Muscle of leg (tissue), 11 donors: ENCODE results near the gene TMEM167A. TPM values are rescaled to one million over a fixed set of nuclear protein-coding genes. Genes with fewer than 3 reads are reported as not detected.
"Not testable (repeated sequence)": the region's sequence is repeated elsewhere in the genome, so short reads cannot be mapped to it uniquely, and the experiment has no call there.

Experiments
- DNase-seq: peaks from one replicate; pipeline ENCODE4 v3.0.0; 2013
- H3K27ac ChIP-seq: one replicate; pipeline ENCODE4 v1.5.1; 2013; ENCODE audit warnings: mild to moderate bottlenecking, low read length, control low read depth
- H3K27me3 ChIP-seq: one replicate; pipeline ENCODE4 v1.6.1; 2013; ENCODE audit warnings: low read length; ENCODE audit not compliant: control insufficient read depth, insufficient read depth
- H3K36me3 ChIP-seq: one replicate; pipeline ENCODE4 v1.6.1; 2013; ENCODE audit warnings: low read length; ENCODE audit not compliant: control insufficient read depth, insufficient read depth
- H3K4me1 ChIP-seq: one replicate; pipeline ENCODE4 v1.6.1; 2013; ENCODE audit warnings: low read length; ENCODE audit not compliant: control insufficient read depth, insufficient read depth
- H3K4me3 ChIP-seq: one replicate; pipeline ENCODE4 v1.5.1; 2013; ENCODE audit warnings: low read length, control low read depth
- H3K9me3 ChIP-seq: replicated peaks from 2 replicates; pipeline ENCODE4 v1.6.1; 2013; ENCODE audit warnings: low read depth, low read length; ENCODE audit not compliant: control insufficient read depth
- WGBS: methylation state at CpG from one replicate; pipeline ENCODE4 v1.1.5; 2013; ENCODE audit warnings: missing lambda C conversion rate; ENCODE audit not compliant: insufficient coverage; 5-methylcytosine and 5-hydroxymethylcytosine counted together
- polyA plus RNA-seq, 8 donors: library from polyadenylated mRNA; unstranded; fragments of 120-200 nt; gene quantifications; one replicate each; pipeline versions ENCODE4 v1.2.1 to v1.2.3, GENCODE V29; 2013; ENCODE audit warnings: inconsistent platforms in 1 of 8, low replicate concordance in 1 of 8; ENCODE audit not compliant: insufficient read length in 8 of 8, insufficient read depth in 1 of 8
- total RNA-seq: library from RNA; stranded (reverse); fragments of 120-200 nt; gene quantifications from one replicate; pipeline ENCODE4 v1.2.4, GENCODE V29; 2013

TMEM167A gene
- total and polyA plus RNA-seq, 9 donors, result 47.9 to 75.3 (median 62.3) TPM

DNA sequence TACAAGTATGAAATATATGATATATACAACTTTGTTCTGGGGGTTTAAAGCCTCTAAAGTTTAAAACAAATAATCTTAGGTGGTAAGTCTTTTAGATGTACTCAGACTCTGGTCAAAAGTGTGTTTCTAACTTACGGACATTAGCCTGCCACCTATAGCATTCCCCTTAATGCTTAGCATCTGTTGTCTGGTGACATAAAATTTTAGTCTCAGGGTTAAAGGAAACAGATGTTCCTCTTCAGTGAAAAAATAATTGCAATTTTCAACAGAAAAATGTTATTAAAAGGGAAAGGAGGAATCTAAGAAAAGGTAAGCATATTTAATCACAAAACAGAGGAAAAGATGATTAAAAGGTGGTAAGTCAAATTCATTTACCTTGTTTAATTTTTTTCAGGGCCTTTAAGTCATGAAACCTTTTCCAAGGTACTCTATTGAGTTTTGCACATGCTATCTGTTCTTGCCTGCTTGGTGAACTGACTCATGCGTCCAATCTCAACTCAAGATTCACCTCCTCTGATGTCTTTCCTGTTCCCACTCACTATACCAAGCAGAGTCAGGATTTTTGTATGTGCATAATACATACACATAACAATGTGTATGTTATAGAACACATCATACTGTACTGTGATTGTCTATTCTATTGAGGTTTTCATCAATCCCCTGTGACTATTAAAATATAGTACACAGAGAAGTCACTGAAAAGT lies 7.9 kb downstream of the TMEM167A start:
- H3K27ac ChIP-seq, result no peak overlapping the region
- H3K9me3 ChIP-seq, result no peaks in the 10 kb centered on the region
- H3K27me3 ChIP-seq, result no peaks in the 10 kb centered on the region
- no peaks in the 10 kb centered on the region for H3K4me1 ChIP-seq
- H3K4me3 ChIP-seq, result no peak overlapping the region
- H3K36me3 ChIP-seq, result no peaks in the 10 kb centered on the region
- WGBS, result no CpG with 5 or more reads among the region's 2 CpGs
- DNase-seq, result no peak

DNA sequence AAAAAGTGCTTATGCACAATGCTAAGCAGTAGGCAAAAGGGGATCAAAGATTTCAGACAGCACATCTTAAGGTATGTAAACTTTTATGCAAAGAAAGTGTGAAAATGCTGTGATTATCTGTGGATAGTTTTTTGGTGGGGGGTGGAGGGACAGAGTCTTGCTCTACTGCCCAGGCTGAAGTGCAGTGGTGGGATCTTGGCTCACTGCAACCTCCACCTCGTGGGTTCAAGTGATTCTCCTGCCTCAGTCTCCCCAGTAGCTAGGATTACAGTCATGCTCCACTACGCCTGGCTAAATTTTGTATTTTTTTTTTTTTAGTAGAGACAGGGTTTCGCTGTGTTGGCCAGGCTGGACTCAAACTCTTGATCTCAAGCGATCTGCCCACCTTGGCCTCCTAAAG lies 9.8 kb downstream of the TMEM167A start:
- not testable (repeated sequence) for H3K36me3 ChIP-seq, DNase-seq, H3K27ac ChIP-seq, H3K9me3 ChIP-seq, H3K4me1 ChIP-seq, H3K27me3 ChIP-seq, H3K4me3 ChIP-seq
- WGBS, result 86% methylated on average over 1 of the region's 4 CpGs

DNA sequence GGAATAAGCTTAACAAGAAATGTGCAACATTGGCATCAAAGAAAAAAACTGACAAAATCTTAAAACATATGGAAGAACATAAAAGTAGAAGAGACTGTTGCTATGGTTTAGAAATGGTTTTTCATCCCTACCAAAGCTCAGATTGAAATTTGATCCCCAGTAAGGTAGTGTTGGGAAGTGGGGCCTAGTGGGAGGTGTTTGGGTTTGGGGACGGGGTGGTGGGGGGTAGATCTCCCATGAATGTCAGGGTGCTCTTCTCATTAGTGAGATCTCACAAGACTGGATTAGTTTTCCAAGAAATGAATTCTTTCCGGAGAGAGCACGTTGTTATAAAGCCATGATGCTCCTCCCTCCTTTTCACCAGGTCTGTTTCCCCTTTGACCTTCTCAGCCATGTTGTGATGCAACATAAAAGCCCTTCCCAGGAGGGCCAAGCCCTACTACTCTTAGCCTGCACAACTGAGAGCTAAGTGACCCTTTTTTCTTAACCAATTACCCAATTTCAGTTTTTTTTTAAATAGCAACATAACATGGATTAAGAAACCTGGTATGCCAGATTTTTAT lies 10.6 kb downstream of the TMEM167A start:
- H3K36me3 ChIP-seq, result no peaks in the 10 kb centered on the region
- H3K9me3 ChIP-seq, result no peaks in the 10 kb centered on the region
- H3K27me3 ChIP-seq, result no peaks in the 10 kb centered on the region
- 80% methylated on average over 2 of the region's 3 CpGs for WGBS
- no peaks in the 10 kb centered on the region for H3K4me1 ChIP-seq
- DNase-seq, result no peak
- no peak overlapping the region for H3K27ac ChIP-seq
- no peak overlapping the region for H3K4me3 ChIP-seq

DNA sequence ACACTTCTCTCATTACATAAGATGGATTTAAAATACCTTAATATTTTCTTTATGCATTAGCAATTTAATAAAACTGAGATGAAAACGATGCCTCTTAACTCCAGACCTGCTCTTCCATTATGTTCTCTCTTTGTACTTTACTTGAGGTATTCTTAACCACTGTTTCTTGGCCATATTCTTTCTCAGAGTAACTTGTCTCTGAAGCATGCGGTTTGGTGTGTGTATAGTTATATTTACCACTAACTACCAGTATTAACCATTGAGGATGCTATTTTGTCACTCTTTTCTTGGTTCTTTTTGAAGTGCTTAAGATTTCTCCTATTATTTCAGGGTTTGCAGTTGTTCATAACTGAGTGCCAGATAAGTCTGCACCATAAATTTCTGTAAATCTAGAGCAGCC lies 17.9 kb downstream of the TMEM167A start:
- H3K4me3 ChIP-seq, result no peak overlapping the region

DNA sequence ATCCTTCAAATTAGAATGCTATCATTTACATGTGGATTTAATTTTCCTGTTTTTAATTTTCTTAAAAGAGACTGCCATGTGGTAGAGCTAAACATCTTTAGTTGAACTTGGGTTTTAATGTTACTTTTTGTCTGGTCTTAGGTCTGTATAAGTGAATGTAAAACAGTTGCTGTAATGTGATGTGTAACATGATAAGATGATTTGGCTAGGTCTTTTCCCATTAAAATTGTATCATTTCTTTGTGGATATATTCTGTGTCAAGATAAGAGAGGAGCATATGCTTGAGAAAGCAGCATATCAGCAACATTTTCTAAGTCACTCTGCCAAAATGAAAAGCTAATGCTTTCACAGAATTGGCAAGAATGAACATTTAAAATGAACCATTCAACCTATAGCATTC lies 18.5 kb downstream of the TMEM167A start:
- peak; percentile 46 for DNase-seq
- no peaks in the 10 kb centered on the region for H3K4me1 ChIP-seq
- no peaks in the 10 kb centered on the region for H3K9me3 ChIP-seq
- peaks cover 11% of the 10 kb centered on the region for H3K36me3 ChIP-seq
- H3K4me3 ChIP-seq, result no peak overlapping the region
- no peak overlapping the region for H3K27ac ChIP-seq
- no peaks in the 10 kb centered on the region for H3K27me3 ChIP-seq

More for the DNA sequence above, 17.9 kb downstream of the TMEM167A start:
- H3K27me3 ChIP-seq, result no peaks in the 10 kb centered on the region
- no CpG with 5 or more reads among the region's 2 CpGs for whole genome bisulfite sequencing
- peaks cover 9% of the 10 kb centered on the region for H3K36me3 ChIP-seq
- no peaks in the 10 kb centered on the region for H3K9me3 ChIP-seq
- no peak for DNase-seq
- H3K4me1 ChIP-seq, result no peaks in the 10 kb centered on the region
- no peak overlapping the region for H3K27ac ChIP-seq

DNA sequence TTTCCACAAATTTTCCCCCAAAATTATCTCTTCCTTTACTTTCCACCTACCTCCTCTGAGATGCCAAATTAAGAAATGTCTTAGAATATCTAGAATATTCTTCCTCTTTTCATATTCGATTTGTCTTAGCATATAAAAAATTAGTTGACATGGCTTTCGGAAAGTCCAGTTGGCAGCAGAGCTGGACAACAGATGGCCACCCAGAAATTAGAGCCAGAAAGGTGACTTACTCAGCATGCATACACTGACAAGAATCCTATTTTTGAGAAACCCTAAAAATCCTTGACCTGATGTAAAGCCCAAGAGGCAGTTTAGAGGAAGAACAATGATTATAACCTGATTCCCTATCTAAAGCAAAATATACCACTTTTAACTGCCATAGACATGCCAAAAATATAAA lies 22.0 kb downstream of the TMEM167A start:
- H3K27me3 ChIP-seq, result no peaks in the 10 kb centered on the region
- no peak for DNase-seq
- H3K9me3 ChIP-seq, result no peaks in the 10 kb centered on the region
- WGBS, result 100% methylated on average over 1 of the region's 2 CpGs
- H3K36me3 ChIP-seq, result peaks cover 16% of the 10 kb centered on the region
- no peak overlapping the region for H3K27ac ChIP-seq
- no peak overlapping the region for H3K4me3 ChIP-seq
- no peaks in the 10 kb centered on the region for H3K4me1 ChIP-seq

DNA sequence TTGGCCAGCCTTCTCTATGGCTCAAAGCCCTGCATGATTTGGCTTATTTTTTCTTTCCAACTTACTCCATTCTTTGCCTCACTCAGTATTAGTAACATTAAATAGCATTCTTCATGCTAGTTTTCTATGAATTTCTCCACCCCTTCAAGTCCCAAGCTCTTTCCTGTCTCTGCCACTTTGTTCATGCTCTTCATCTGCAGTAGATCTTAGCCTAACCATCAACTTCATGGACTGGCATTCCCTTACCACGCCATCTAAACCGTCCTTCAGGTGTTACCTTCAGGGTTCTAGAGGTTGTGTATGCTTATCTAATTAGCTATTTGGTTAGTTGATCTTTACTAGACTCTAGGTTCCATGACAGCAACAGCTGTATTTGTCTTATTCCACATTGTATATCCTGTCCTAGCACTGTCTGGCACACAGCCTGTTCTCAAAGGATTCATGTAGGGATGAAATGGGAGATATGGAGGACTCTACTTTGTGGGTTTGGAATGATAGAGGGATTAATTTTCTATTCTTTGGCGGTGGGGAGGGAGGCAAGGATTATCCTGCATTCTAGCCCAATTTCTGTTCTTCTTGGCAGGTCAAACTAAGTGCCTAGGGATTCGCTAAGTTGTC lies 26.4 kb downstream of the TMEM167A start:
- no peaks in the 10 kb centered on the region for H3K4me1 ChIP-seq
- H3K36me3 ChIP-seq, result peaks cover 20% of the 10 kb centered on the region
- H3K4me3 ChIP-seq, result no peak overlapping the region
- no CpG with 5 or more reads among the region's 4 CpGs for WGBS
- H3K27me3 ChIP-seq, result no peaks in the 10 kb centered on the region
- no peak overlapping the region for H3K27ac ChIP-seq
- no peaks in the 10 kb centered on the region for H3K9me3 ChIP-seq
- peak; percentile 33 for DNase-seq

DNA sequence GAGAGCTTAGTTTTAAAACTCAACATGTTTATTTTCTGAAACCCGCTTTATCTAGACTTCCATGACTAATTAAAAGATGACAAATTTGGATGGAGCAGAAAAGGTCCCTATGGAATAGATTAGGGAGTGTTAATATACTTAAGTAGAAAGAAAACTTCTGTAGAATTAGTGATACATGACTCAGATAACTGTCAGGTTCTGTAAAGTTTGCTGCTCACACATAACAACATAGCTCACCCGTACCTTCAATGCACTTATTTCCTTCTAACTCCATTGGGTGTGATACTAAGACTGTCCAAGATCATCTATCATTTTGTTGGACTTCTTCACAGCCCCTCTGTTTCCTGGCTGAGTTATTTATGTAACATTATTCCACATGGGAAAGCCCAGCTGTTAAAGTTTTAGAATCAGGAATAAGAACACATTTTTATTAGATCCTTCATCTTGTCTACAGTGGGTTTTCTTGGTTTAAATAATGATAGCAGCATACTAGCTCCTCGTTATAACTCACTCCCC lies 27.8 kb downstream of the TMEM167A start:
- peak overlapping the region; percentile 35 for H3K27ac ChIP-seq
- peak; percentile 82 for DNase-seq

DNA sequence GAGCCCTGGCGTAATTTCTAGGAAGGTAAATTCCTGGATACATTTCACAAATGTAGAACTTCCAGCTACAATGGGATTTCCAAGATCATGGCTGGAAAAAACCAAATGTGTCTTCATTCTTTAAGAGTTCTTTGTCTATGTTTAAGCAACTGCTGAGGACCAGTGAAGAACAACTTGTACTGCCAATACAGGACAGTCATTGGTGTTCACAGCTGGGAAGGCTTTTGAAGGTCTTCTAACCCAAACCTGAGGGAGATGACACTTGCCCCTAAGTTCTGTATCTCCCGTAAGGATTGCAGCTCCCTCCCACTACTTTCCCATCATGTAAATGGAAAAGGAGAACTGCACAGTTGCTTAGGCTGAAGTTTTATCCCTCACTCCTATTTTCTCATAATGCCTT lies 28.4 kb downstream of the TMEM167A start:
- WGBS, result no CpG with 5 or more reads among the region's 2 CpGs
- Histone ChIP-seq H3K36me3 (peaks cover 14% of the 10 kb centered on the region), H3K4me3 (no peak overlapping the region), H3K9me3 (no peaks in the 10 kb centered on the region), H3K27ac (no peak overlapping the region), H3K4me1 (no peaks in the 10 kb centered on the region), H3K27me3 (no peaks in the 10 kb centered on the region)
- DNase-seq, result no peak

More for the DNA sequence above, 27.8 kb downstream of the TMEM167A start:
- Histone ChIP-seq H3K9me3 (no peaks in the 10 kb centered on the region), H3K36me3 (peaks cover 17% of the 10 kb centered on the region), H3K4me3 (no peak overlapping the region), H3K27me3 (no peaks in the 10 kb centered on the region), H3K4me1 (no peaks in the 10 kb centered on the region)
- no CpG with 5 or more reads among the region's 3 CpGs for WGBS

DNA sequence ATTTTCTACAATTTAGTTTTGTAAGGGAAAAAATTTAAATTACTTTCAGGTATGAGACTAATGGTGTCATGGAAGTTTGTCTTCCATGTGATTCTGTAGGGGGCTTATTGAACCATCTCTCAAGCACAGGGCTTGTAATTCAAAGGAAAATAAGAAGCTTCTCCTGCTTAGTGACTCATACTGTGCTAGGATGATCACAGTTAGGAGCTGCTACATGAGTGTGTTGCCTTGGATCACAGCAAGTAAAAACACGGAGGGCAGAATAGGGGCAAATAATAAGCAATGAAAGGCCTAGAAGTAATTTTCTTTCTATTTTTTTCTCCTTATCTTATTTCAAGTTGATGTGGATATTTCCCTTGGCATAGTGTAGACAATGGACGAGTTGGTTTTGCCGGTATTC lies 28.9 kb downstream of the TMEM167A start:
- H3K27me3 ChIP-seq, result no peaks in the 10 kb centered on the region
- H3K4me1 ChIP-seq, result no peaks in the 10 kb centered on the region
- no peak for DNase-seq
- no peak overlapping the region for H3K4me3 ChIP-seq
- WGBS, result no CpG with 5 or more reads among the region's 3 CpGs
- H3K36me3 ChIP-seq, result peaks cover 14% of the 10 kb centered on the region
- no peaks in the 10 kb centered on the region for H3K9me3 ChIP-seq
- H3K27ac ChIP-seq, result no peak overlapping the region
